ENCODE results near the gene TBX20.

Gene TBX20

GRCh38 chr7:35280902-35281301 is 27.0 kb upstream of the TBX20 start:
- Histone ChIP-seq H3K4me2 (ENCODE audit: low read length) (no peak overlapping the region), H3K36me3 (ENCODE audit: control insufficient read depth, insufficient read depth, low read length) (no peaks in the 10 kb centered on the region), H3K9me3 (ENCODE audit: control insufficient read depth, low read length) (no peaks in the 10 kb centered on the region), H3K27me3 (ENCODE audit: control insufficient read depth, insufficient read depth, low read length) (no peaks in the 10 kb centered on the region), H2AFZ (no peak overlapping the region), H3K79me2 (no peaks in the 10 kb centered on the region), H3K4me1 (no peaks in the 10 kb centered on the region), H3K27ac (no peak overlapping the region), H3K4me3 (ENCODE audit: low read depth, low read length) (no peak overlapping the region), H3K9ac (no peak overlapping the region)
- TF ChIP-seq, protein P1, sequence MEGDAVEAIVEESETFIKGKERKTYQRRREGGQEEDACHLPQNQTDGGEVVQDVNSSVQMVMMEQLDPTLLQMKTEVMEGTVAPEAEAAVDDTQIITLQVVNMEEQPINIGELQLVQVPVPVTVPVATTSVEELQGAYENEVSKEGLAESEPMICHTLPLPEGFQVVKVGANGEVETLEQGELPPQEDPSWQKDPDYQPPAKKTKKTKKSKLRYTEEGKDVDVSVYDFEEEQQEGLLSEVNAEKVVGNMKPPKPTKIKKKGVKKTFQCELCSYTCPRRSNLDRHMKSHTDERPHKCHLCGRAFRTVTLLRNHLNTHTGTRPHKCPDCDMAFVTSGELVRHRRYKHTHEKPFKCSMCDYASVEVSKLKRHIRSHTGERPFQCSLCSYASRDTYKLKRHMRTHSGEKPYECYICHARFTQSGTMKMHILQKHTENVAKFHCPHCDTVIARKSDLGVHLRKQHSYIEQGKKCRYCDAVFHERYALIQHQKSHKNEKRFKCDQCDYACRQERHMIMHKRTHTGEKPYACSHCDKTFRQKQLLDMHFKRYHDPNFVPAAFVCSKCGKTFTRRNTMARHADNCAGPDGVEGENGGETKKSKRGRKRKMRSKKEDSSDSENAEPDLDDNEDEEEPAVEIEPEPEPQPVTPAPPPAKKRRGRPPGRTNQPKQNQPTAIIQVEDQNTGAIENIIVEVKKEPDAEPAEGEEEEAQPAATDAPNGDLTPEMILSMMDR (IDR thresholded peaks at IDR 0.05) = no peak

- H3K27ac ChIP-seq = no peak overlapping the region
- TF ChIP-seq, protein P1 (IDR thresholded peaks at IDR 0.05) = no peak
Measured at GRCh38 chr7:35277359-35277758, 23.5 kb upstream of the TBX20 start.

GRCh38 chr7:35272246-35272645 is 18.3 kb upstream of the TBX20 start:
- H2AFZ ChIP-seq = no peak overlapping the region
- H3K9ac ChIP-seq = no peak overlapping the region
- no peaks in the 10 kb centered on the region for H3K27me3 ChIP-seq (ENCODE audit: control insufficient read depth, insufficient read depth, low read length)
- H3K36me3 ChIP-seq (ENCODE audit: control insufficient read depth, insufficient read depth, low read length) = no peaks in the 10 kb centered on the region
- H3K4me1 ChIP-seq = no peaks in the 10 kb centered on the region
- H3K4me2 ChIP-seq (ENCODE audit: low read length) = no peak overlapping the region
- no peak overlapping the region for H3K4me3 ChIP-seq (ENCODE audit: low read depth, low read length)
- H3K79me2 ChIP-seq = no peaks in the 10 kb centered on the region
- H3K27ac ChIP-seq = no peak overlapping the region
- H3K9me3 ChIP-seq (ENCODE audit: control insufficient read depth, low read length) = no peaks in the 10 kb centered on the region
- TF ChIP-seq, protein P1 (IDR thresholded peaks at IDR 0.05) = no peak

More at GRCh38 chr7:35277359-35277758, 23.5 kb upstream of the TBX20 start:
- no peaks in the 10 kb centered on the region for H3K79me2 ChIP-seq
- H3K4me1 ChIP-seq = no peaks in the 10 kb centered on the region
- no peak overlapping the region for H3K4me3 ChIP-seq (ENCODE audit: low read depth, low read length)
- no peak overlapping the region for H3K4me2 ChIP-seq (ENCODE audit: low read length)
- no peaks in the 10 kb centered on the region for H3K9me3 ChIP-seq (ENCODE audit: control insufficient read depth, low read length)
- no peaks in the 10 kb centered on the region for H3K36me3 ChIP-seq (ENCODE audit: control insufficient read depth, insufficient read depth, low read length)
- no peak overlapping the region for H2AFZ ChIP-seq
- H3K9ac ChIP-seq = no peak overlapping the region
- no peaks in the 10 kb centered on the region for H3K27me3 ChIP-seq (ENCODE audit: control insufficient read depth, insufficient read depth, low read length)

GRCh38 chr7:35268953-35269352 is 15.1 kb upstream of the TBX20 start:
- H3K27ac ChIP-seq = no peak overlapping the region

DNA sequence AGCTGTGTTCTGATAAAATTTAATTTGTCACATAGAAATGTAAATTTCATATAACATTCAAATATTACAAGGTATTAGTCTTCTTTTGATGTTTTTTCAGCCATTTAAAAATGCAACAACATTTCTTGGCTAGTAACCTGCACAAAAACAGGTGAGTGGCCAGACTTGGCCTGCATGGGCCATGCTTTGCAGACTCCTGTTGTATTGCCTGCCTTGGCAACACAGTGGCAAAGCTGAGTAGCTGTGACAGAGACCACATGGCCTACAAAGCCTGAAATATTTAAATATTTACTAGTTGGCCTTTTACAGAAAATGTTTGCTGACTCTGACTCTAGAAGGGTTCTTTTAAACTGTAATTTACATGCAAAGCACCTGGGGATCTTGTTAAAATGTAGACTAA is 13.5 kb upstream of the TBX20 start:
- no peaks in the 10 kb centered on the region for H3K27me3 ChIP-seq (ENCODE audit: control insufficient read depth, insufficient read depth, low read length)
- H3K36me3 ChIP-seq (ENCODE audit: control insufficient read depth, insufficient read depth, low read length) = no peaks in the 10 kb centered on the region
- H3K79me2 ChIP-seq = no peaks in the 10 kb centered on the region
- H3K27ac ChIP-seq = no peak overlapping the region
- no peak overlapping the region for H2AFZ ChIP-seq
- no peak overlapping the region for H3K9ac ChIP-seq
- H3K9me3 ChIP-seq (ENCODE audit: control insufficient read depth, low read length) = no peaks in the 10 kb centered on the region
- H3K4me3 ChIP-seq (ENCODE audit: low read depth, low read length) = no peak overlapping the region
- TF ChIP-seq, protein P1 (IDR thresholded peaks at IDR 0.05) = no peak
- H3K4me2 ChIP-seq (ENCODE audit: low read length) = no peak overlapping the region
- no peaks in the 10 kb centered on the region for H3K4me1 ChIP-seq

More at GRCh38 chr7:35268953-35269352, 15.1 kb upstream of the TBX20 start:
- Histone ChIP-seq H3K36me3 (ENCODE audit: control insufficient read depth, insufficient read depth, low read length) (no peaks in the 10 kb centered on the region), H2AFZ (no peak overlapping the region), H3K9ac (no peak overlapping the region), H3K9me3 (ENCODE audit: control insufficient read depth, low read length) (no peaks in the 10 kb centered on the region), H3K79me2 (no peaks in the 10 kb centered on the region), H3K4me3 (ENCODE audit: low read depth, low read length) (no peak overlapping the region), H3K4me2 (ENCODE audit: low read length) (no peak overlapping the region), H3K4me1 (no peaks in the 10 kb centered on the region), H3K27me3 (ENCODE audit: control insufficient read depth, insufficient read depth, low read length) (no peaks in the 10 kb centered on the region)
- TF ChIP-seq, protein P1 (IDR thresholded peaks at IDR 0.05) = no peak

Measured in parathyroid adenoma (tissue), 2 donors.